Glomerular endothelial cell (primary cell): Measurements from ENCODE around the gene PRPS1L1. TPM values are rescaled to one million over a fixed set of nuclear protein-coding genes. Genes with fewer than 3 reads are reported as not detected.

ENCODE experiments used
- DNase-seq: peaks from one replicate; pipeline ENCODE4 v3.0.0-alpha.2; 2011; ENCODE audit warnings: low read depth, low spot score; ENCODE audit errors: extremely low read depth
- total RNA-seq: library from RNA; depleted of rRNA; stranded (reverse); fragments of >200 nt; gene quantifications from 2 replicates; pipeline ENCODE4 v1.2.3, GENCODE V29; 2015

PRPS1L1 gene
- total RNA-seq, 1 donor from 2014 or later: not detected

DNA sequence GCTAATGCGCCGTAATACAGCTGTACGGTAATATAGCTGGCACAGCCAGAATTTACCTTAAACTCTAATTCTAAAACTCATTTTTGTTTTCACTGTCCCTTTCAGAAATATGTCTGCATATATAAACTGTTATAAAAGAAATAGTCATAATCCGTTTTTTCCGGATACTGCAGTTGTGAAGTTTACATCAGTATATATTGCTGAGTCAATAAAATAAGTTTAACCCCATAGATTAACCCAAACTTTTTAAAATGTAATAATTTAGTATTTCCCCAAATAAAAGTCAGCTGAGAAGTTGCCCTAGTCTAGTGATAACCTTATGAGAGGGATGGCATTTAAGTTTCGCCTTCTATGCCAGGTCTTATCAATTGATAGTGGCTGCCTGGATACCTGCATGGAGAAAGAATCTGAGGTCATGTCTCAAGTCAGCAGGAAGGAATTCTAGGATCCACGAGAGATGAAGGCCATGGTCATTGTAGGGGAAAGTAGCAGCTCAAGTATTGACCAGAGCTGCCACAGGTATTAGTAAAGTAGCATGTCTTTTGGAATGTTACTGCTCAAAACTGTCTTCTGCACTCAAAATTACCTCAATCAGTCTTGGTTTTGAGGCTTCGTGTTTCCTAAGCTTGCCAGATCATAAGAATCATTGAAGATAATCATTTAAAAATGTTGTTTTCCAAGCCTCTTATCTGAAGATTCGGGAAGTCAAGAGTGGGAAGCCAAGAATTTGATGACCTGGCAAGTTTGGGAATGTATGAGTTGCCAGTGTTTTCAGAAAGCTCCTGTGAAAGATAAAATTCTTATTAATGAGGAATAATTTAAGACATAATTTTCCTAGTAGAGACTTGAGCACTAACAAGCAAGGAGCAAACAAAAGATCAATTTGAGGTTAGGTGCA, 10.8 kb downstream of the PRPS1L1 start:
- DNase-seq: no peak

- DNase-seq: no peak
These were observed 13.7 kb downstream of the PRPS1L1 start for GRCh38 chr7:18013936-18014335.

- DNase-seq: no peak
These were observed 23.3 kb downstream of the PRPS1L1 start for GRCh38 chr7:18004372-18004771.

GRCh38 chr7:18003286-18003994, 24.2 kb downstream of the PRPS1L1 start:
- no peak for DNase-seq

DNA sequence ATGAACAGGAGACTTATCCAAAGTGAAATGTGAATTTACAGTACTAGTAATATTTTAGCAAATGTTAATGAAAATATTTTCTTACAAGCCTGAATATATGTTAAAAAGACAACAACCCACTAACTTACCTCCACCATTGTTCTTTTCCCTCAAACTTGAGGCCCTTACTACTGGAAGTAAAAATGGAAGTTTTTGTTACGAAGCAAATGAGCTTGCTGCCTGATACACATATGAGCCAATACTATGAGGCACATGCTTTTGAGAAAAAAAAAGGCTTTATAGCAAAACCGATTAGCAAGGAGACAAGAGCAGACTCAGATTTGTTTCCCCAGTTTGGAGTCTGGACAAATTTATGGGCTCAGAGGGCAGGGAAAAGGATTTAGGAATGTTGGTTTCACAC, 29.0 kb downstream of the PRPS1L1 start:
- DNase-seq: no peak

GRCh38 chr7:17996442-17997223, 31.0 kb downstream of the PRPS1L1 start:
- DNase-seq: no peak

- no peak for DNase-seq
These were observed 31.6 kb downstream of the PRPS1L1 start for GRCh38 chr7:17996040-17996439.

DNA sequence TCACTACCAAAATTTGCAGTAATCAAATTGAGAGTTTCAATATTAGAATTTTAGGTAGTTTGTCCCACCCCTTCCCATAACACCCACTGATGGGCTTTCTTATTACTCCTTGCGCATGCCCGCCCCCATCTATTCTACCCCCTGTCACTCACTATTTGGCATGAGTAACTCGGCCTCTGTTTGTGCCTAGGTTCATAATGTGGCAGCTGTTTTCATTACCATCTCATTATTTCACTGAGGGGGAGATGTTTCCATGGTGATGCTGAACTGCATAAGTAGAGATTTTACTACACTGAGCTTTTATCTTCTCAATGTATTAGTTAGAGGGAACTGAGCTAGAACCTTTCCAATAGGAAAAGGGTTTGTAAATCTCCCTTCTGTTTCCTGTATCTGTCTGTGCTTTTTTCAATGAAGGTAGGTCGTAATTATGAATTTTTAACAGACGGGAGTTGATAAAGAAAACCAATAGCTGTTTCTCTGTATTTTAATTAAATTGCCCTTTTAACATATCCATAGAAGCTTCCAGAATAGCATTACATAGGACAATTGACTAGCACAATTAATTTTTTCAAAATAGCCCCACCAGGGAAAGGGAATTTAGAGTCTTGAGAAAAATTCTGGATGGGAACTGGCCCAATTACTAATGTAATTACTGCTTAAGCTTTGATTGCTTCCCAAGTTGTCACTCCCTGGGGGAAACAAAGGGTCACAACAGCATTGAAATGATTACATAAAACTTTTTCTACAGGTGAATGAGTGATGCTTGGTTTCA, 33.4 kb downstream of the PRPS1L1 start:
- no peak for DNase-seq

DNA sequence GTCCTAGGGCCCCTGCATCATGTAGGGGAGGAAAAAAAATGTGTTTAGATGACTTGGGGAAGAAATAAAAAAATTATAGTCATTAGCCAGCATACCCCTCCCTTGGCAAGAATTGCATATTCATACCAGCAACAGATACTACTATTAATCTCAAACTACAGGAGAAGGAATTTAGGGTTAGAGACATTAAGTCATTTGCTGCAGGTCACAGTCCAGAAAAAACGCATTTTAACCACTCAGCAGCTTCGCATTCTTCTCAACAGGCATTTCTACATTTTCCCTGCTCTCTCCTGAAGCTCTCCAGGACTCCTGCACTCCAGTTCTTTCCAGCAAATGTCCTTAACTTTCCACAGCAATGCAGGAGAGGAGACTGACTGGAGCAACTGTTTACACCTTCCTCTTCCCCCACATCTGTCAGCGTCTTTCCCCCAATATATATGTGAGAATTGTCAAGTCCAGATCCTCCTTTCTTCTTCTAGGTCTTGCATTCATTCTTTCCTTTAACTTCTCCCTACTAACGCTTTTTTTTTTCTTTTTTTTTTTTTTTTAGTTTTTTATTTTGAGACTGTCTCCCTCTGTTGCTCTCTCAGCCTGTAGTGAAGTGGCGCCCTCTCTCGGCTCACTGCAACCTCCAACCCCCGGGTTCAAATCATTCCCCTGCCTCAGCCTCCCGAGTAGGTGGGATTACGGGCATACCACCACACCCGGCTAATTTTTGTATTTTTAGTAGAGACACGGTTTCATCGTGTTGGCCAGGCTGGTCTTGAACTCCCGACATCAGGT, 35.6 kb downstream of the PRPS1L1 start:
- no peak for DNase-seq

- DNase-seq: no peak
These were observed 36.9 kb downstream of the PRPS1L1 start for GRCh38 chr7:17990761-17991160.

DNA sequence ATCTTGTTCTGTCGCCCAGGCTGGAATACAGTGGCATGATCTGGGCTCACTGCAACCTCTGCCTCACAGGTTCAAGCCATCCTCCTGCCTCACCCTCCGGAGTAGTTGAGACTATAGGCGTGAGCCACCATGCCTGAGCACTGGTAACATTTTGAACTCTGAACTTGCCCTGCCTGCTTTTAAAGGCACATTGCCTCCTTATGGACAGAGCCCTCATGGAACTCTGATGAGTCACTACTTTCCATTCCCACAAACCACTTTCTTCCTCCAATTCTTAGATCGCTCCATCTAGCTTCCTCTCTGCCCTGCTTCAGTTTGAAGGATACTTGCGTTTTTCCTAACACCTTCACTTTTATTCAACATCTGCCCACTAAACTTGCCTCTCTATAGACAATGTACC, 38.1 kb downstream of the PRPS1L1 start:
- DNase-seq: no peak

GRCh38 chr7:17988858-17989257, 38.8 kb downstream of the PRPS1L1 start:
- no peak for DNase-seq

- DNase-seq: no peak
These were observed 39.5 kb downstream of the PRPS1L1 start for GRCh38 chr7:17988141-17988540.

DNA sequence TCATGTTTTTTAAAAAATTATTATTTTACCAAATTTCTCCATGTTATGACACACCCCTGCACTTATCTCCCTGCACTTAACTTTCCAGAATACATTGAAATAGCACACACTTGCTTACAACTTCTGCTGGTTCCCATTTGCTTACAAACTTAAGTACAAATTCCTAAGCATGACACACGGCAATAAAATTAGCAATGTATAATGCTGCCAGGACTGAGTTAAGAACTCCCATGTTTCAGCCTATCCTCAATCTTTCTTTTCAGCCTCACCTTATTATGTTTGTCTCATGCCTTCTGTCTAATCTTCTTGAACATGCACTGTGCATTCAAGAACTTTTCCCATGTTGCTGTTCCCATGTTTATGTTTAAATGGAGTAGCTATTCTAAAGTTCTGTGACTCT, 40.8 kb downstream of the PRPS1L1 start:
- no peak for DNase-seq

- no peak for DNase-seq
These were observed 42.0 kb downstream of the PRPS1L1 start for GRCh38 chr7:17985473-17986239.

DNA sequence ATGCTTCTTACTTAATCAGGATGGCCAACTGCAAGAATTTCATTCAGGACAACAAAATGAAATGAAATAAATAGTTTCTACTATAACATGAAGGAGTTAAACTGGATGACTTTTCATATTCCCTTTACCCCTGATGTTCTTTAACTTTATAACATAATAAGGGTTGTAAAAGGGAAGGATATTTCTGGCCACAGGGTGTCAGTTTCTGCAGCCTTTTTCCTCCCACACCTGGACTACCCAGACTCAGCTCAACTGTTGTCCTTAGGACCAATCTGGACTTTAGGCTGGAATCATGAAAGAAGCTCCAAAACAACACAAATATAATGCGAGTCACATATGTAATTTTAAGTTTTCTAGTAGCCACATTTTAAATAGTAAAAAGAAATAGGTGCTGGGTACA, 43.4 kb downstream of the PRPS1L1 start:
- DNase-seq: no peak

- DNase-seq: no peak
These were observed 44.2 kb downstream of the PRPS1L1 start for GRCh38 chr7:17983221-17984062.

GRCh38 chr7:17976952-17977351, 50.7 kb downstream of the PRPS1L1 start:
- DNase-seq: no peak
